CD4-positive, alpha-beta T cell treated with Interleukin-15 for 1 hour (primary cell): ENCODE data around the gene COL26A1.
"Not testable (repeated sequence)": the region's sequence is repeated elsewhere in the genome, so short reads cannot be mapped to it uniquely, and the experiment has no call there.

Experiments used
- DNase-seq: peaks from one replicate; pipeline ENCODE4 v3.0.0-alpha.2; 2020

COL26A1 gene

DNA sequence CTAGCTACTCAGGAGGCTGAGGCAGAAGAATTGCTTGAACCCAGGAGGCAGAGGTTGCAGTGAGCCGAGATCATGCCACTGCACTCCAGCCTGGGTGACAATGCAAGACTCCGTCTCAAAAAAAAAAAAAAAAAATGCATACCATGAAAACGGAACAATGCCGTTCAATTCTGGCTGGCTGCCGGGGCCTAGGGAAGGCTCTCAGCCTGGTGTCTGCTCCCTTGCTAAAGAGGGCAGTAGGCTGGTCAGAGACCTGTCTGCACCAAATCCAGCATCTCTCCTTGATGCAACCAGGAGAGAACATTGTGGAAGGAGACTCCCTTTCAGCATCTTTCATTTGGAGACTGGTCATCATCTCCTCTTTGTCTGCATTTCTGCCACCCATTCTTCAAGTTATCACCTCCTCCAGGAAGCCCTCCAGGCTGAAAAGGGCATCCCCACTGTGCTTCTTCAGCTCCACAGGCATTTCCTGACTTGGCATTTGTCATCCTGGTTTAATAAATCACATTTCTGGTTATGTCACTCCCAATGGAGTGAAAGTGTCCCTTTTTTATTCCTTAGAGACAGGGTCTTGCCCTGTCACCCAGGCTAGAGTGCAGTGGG lies 241.8 kb downstream of the COL26A1 start:
- no peak for DNase-seq

- DNase-seq = not testable (repeated sequence)
These were observed 242.3 kb downstream of the COL26A1 start for GRCh38 chr7:101604934-101605332.

DNA sequence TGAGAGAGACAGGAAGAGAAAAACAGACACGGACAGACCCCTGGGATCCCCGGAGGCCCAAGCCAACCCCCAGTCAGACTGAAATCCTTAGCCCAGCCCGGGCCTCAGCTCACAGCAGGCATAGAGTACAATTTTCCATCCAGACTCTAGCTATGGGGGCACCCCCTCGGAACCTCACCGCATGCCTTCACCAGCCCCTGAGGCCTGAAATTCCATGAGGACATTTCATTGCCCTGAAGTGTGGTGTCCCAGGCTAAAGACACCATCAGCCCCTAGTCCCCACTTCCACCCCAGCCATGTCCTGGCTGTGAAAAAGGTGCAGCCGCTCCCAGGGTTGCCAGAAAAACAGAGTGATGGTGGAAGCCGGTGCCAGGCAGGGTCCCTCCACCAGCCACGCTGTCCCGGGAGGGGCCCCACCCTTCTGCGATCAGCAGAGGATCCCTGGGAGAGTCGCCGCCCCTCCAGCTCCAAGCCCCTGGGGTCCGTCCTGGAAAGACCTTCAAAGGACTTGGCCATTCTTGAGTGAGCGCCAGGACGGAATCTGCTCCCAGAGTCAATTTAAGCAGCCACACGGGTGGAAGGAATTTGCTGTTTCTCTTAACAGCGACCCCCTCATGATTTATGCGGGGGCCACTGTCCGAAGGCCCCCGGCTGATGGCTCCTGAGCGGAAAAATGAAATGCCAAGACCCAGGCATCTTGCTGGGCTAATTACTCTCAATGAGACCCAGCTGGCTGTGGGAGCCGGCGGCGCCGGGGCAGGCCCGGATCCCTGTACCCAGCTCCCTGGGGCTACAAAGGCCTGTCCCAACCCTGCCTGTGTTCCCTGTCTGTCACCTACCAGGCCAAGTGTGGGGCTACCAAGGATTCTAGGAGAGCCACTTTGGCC lies 243.2 kb downstream of the COL26A1 start:
- DNase-seq = no peak

DNA sequence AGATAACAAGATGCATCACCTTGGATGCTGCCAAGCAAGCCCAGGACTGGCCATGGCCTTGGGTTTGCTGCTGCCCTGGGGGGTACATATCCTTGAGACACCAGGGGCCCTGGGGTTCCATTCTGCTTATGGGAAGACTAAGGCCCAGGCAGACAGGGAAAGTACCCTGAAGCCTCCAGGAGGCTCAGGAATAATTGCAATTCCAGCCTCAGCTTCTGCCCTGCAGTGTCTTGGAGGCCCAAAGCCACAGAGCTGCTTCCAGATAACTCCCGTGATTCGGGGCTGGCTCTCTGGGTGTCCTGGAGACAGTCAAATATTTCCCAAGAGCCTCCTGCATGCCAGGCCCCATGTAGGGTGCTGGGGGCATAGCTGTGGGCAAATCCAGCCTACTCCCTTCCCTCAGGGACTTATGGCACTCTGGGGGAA lies 243.8 kb downstream of the COL26A1 start:
- DNase-seq = no peak
